Neuronal stem cell (in vitro differentiated cells): ENCODE measurements around the gene STK32C.
A peak's percentile ranks its signal among the peaks of the same experiment; 100 is the strongest.

Experiments
- DNase-seq: peaks from one replicate; pipeline ENCODE4 v3.0.0-alpha.2; 2013; ENCODE audit warnings: low spot score
- H2AFZ ChIP-seq: one replicate; pipeline ENCODE4 v1.6.1; 2013; ENCODE audit warnings: mild to moderate bottlenecking, low read length, inconsistent platforms
- H2AK5ac ChIP-seq: 2 replicates; pipeline ENCODE4 v1.6.1; 2013; ENCODE audit warnings: low read depth, mild to moderate bottlenecking, inconsistent platforms, low read length, moderate library complexity, mixed read lengths
- H2BK120ac ChIP-seq: 2 replicates; pipeline ENCODE4 v1.6.1; 2013; ENCODE audit warnings: low read depth, mild to moderate bottlenecking, inconsistent platforms, low read length, moderate library complexity, mixed read lengths
- H2BK12ac ChIP-seq: one replicate; pipeline ENCODE4 v1.6.1; 2013; ENCODE audit warnings: low read length, inconsistent platforms
- H2BK15ac ChIP-seq: 2 replicates; pipeline ENCODE4 v1.6.1; 2013; ENCODE audit warnings: mild to moderate bottlenecking, low read length, inconsistent platforms, mixed read lengths
- H2BK5ac ChIP-seq: one replicate; pipeline ENCODE4 v1.6.1; 2013; ENCODE audit warnings: inconsistent platforms, mild to moderate bottlenecking, low read length, moderate library complexity
- H3K14ac ChIP-seq: one replicate; pipeline ENCODE4 v1.6.1; 2013; ENCODE audit warnings: low read length, inconsistent platforms
- H3K18ac ChIP-seq: 2 replicates; pipeline ENCODE4 v1.6.1; 2013; ENCODE audit warnings: low read length, inconsistent platforms
- H3K23ac ChIP-seq: 2 replicates; pipeline ENCODE4 v1.6.1; 2013; ENCODE audit warnings: low read depth, mild to moderate bottlenecking, mixed read lengths, low read length, inconsistent platforms; ENCODE audit not compliant: poor library complexity
- H3K27ac ChIP-seq: replicated peaks from 3 replicates; pipeline ENCODE4 v1.5.1; 2013; ENCODE audit warnings: low read length, inconsistent platforms
- H3K27me3 ChIP-seq, 3 experiments: 2 replicates each; pipeline ENCODE4 v1.6.1; 2013; ENCODE audit warnings: low read length in 3 of 3, mild to moderate bottlenecking in 2 of 3, inconsistent platforms in 1 of 3, low read depth in 1 of 3, mixed read lengths in 1 of 3, moderate library complexity in 1 of 3; ENCODE audit not compliant: control insufficient read depth in 3 of 3, insufficient read depth in 3 of 3
- H3K36me3 ChIP-seq, 2 donors: replicated peaks in 1 of 2; 2 replicates each; pipeline ENCODE4 v1.6.1; 2013; ENCODE audit warnings: low read length in 2 of 2; ENCODE audit not compliant: control insufficient read depth in 2 of 2, insufficient read depth in 2 of 2
- H3K4ac ChIP-seq: 2 replicates; pipeline ENCODE4 v1.6.1; 2013; ENCODE audit warnings: inconsistent platforms, mild to moderate bottlenecking, low read length, moderate library complexity
- H3K4me1 ChIP-seq, 2 donors: 1 replicate in 1 of 2; 2 replicates in 1 of 2; pipeline ENCODE4 v1.6.1; 2013; ENCODE audit warnings: low read length in 2 of 2, low read depth in 1 of 2; ENCODE audit not compliant: control insufficient read depth in 2 of 2, insufficient read depth in 1 of 2
- H3K4me2 ChIP-seq: one replicate; pipeline ENCODE4 v1.6.1; 2013; ENCODE audit warnings: mild to moderate bottlenecking, low read length, inconsistent platforms; ENCODE audit not compliant: insufficient read depth, poor library complexity, severe bottlenecking
- H3K4me3 ChIP-seq, 2 donors: 2 replicates each; pipeline ENCODE4 v1.5.1; 2013; ENCODE audit warnings: low read length in 2 of 2, mild to moderate bottlenecking in 2 of 2, inconsistent platforms in 1 of 2, moderate library complexity in 1 of 2
- H3K79me1 ChIP-seq: one replicate; pipeline ENCODE4 v1.6.1; 2013; ENCODE audit warnings: low read depth, mild to moderate bottlenecking, inconsistent platforms, low read length, moderate library complexity
- H3K9ac ChIP-seq: one replicate; pipeline ENCODE4 v1.6.1; 2013; ENCODE audit warnings: mild to moderate bottlenecking, low read depth, low read length, inconsistent platforms; ENCODE audit not compliant: poor library complexity
- H3K9me3 ChIP-seq, 2 donors: replicated peaks in 1 of 2; 2 replicates each; pipeline versions ENCODE3 to v1.6.1; 2013; ENCODE audit warnings: low read length in 2 of 2, mild to moderate bottlenecking in 2 of 2, inconsistent platforms in 1 of 2, low read depth in 1 of 2, mixed read lengths in 1 of 2, moderate library complexity in 1 of 2; ENCODE audit not compliant: control insufficient read depth in 2 of 2, insufficient read depth in 1 of 2
- H4K8ac ChIP-seq: one replicate; pipeline ENCODE4 v1.6.1; 2013; ENCODE audit warnings: low read depth, mild to moderate bottlenecking, inconsistent platforms, low read length, moderate library complexity
- H4K91ac ChIP-seq: one replicate; pipeline ENCODE4 v1.6.1; 2013; ENCODE audit warnings: low read length, low read depth, mild to moderate bottlenecking, inconsistent platforms; ENCODE audit not compliant: poor library complexity
- WGBS, 2 donors: extraction: QIAGEN DNeasy Blood & Tissue Kit; methylation state at CpG; one replicate each; pipeline ENCODE4 v1.1.7; 2013; ENCODE audit warnings: missing lambda C conversion rate in 2 of 2, mixed read lengths in 1 of 2; ENCODE audit not compliant: insufficient read length in 2 of 2, insufficient replicate concordance in 1 of 2; ENCODE audit errors: extremely low coverage in 2 of 2; 5-methylcytosine and 5-hydroxymethylcytosine counted together

The STK32C gene

DNA sequence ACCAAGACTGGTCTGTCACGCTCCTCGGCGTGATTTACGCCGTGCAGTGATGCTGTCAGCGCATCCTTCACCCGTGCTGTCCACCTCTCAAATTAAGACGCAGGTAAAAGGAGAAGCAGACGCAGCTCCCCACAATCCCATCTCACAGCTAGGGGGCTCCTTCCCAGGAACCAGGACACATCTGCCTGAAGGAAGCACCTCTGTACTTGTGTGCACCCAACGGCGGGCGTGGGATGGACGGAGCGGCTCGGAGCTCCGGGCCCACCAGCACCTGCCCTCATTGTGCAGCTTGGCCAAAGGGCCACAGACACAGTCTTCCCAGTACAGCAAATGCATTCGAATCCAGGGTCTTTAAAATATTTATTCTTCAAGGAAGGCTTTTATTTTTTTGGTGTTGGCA, 55.3 kb downstream of the STK32C start:
- Histone ChIP-seq H2BK5ac (no peak overlapping the region), H3K18ac (no peak overlapping the region), H3K14ac (peak overlapping the region; percentile 56), H3K27me3 (peaks cover 0 to 7% (median 0%) of the 10 kb centered on the region in 3 experiments), H3K27ac (no peak overlapping the region), H3K79me1 (no peaks in the 10 kb centered on the region), H3K36me3 (no peaks in the 10 kb centered on the region), H3K4me3 (no peak overlapping the region), H3K9me3 (no peaks in the 10 kb centered on the region), H2BK12ac (no peak overlapping the region), H4K91ac (peak overlapping the region; percentile 64), H2AFZ (no peak overlapping the region), H3K4ac (peak overlapping the region; percentile 23), H2BK120ac (no peak overlapping the region), H2AK5ac (peak overlapping the region; percentile 6), H3K23ac (no peak overlapping the region), H4K8ac (no peak overlapping the region), H2BK15ac (no peak overlapping the region), H3K4me2 (no peak overlapping the region), H3K4me1 (peaks cover 0 to 9% of the 10 kb centered on the region in 2 donors), H3K9ac (peak overlapping the region; percentile 70)
- no peak for DNase-seq
- WGBS, 2 donors = no CpG with 5 or more reads among the region's 17 CpGs

DNA sequence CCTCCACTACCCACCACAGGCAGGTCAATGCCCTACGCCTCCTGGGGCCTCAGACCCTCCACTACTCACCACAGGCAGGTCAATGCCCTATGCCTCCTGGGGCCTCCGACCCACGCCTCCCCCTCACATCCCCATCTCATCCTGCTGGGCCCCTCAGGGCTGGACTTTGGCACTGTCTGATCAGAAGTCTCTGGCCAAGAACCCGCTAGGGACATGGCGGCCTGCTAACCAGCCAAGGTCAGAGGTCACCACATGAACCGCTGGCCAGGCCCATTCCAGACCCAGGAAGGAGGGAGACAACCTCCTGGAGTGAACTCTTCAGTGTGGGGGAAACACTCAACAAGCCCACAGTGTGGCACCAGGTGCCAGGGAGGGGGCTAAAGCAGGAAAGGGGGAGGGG, 55.8 kb downstream of the STK32C start:
- Histone ChIP-seq H3K36me3 (no peaks in the 10 kb centered on the region), H3K4ac (peak overlapping the region; percentile 23), H3K23ac (no peak overlapping the region), H3K9ac (peak overlapping the region; percentile 70), H3K14ac (peak overlapping the region; percentile 56), H4K8ac (no peak overlapping the region), H2BK12ac (no peak overlapping the region), H3K4me1 (peaks cover 0 to 6% of the 10 kb centered on the region in 2 donors), H3K27ac (no peak overlapping the region), H3K4me3 (no peak overlapping the region), H2BK120ac (no peak overlapping the region), H2BK15ac (peak overlapping the region; percentile 37), H2AK5ac (no peak overlapping the region), H3K9me3 (no peaks in the 10 kb centered on the region), H2AFZ (no peak overlapping the region), H2BK5ac (no peak overlapping the region), H3K79me1 (no peaks in the 10 kb centered on the region), H4K91ac (peak overlapping the region; percentile 64), H3K4me2 (no peak overlapping the region), H3K18ac (no peak overlapping the region), H3K27me3 (peaks cover 0 to 7% (median 0%) of the 10 kb centered on the region in 3 experiments)
- no CpG with 5 or more reads among the region's 6 CpGs for WGBS, 2 donors
- no peak for DNase-seq

- no peak overlapping the region for H3K14ac ChIP-seq
- no peak overlapping the region for H3K4me2 ChIP-seq
- no peaks in the 10 kb centered on the region for H3K36me3 ChIP-seq
- H2BK12ac ChIP-seq = peak overlapping the region; percentile 84
- H3K23ac ChIP-seq = peak overlapping the region; percentile 12
- H3K4me3 ChIP-seq = no peak overlapping the region
- H3K27me3 ChIP-seq = peaks cover 0 to 7% (median 0%) of the 10 kb centered on the region in 3 experiments
- H3K18ac ChIP-seq = peak overlapping the region; percentile 71
- no peak overlapping the region for H4K8ac ChIP-seq
- no peaks in the 10 kb centered on the region for H3K9me3 ChIP-seq
- no peak overlapping the region for H3K27ac ChIP-seq
- no CpG with 5 or more reads among the region's 30 CpGs for WGBS, 2 donors
- no peak overlapping the region for H4K91ac ChIP-seq
- no peak overlapping the region for H2BK120ac ChIP-seq
- no peak overlapping the region for H2BK5ac ChIP-seq
- H2AK5ac ChIP-seq = peak overlapping the region; percentile 63
- H2AFZ ChIP-seq = no peak overlapping the region
- H3K4ac ChIP-seq = no peak overlapping the region
- DNase-seq = no peak
- peak overlapping the region; percentile 21 for H3K9ac ChIP-seq
- H3K4me1 ChIP-seq = peaks cover 0 to 10% of the 10 kb centered on the region in 2 donors
- peaks cover 4% of the 10 kb centered on the region for H3K79me1 ChIP-seq
- peak overlapping the region; percentile 58 for H2BK15ac ChIP-seq
Observed at GRCh38 chr10:132250481-132251475, 57.0 kb downstream of the STK32C start.

DNA sequence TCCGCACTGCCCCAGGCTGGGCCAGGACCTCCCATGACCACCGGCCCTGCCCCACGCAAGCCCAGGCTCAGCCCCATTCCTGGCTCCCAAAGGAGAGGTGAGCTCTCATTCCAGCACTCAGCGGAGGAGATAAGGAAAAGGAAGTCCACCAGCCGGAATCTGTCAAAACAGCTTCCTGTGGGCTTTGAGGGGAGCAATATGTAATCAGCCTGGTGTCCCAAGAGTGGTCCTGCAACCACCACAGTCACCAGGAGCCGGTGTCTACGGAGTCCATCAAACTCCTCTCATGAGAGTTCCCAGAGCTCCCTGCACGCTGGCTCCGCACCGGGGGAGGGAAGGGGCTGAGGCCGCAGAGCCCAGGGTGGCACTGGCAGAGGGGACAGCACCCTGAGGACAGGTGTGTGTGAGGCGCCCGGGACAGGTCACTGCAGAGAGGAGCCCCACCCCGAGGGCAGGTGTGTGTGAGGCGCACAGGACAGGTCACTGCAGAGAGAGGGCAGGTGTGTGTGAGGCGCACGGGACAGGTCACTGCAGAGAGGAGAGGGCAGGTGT, 57.9 kb downstream of the STK32C start:
- Histone ChIP-seq H3K9me3 (no peaks in the 10 kb centered on the region), H3K23ac (no peak overlapping the region), H2BK120ac (no peak overlapping the region), H4K91ac (no peak overlapping the region), H3K79me1 (peaks cover 4% of the 10 kb centered on the region), H3K27ac (no peak overlapping the region), H3K9ac (no peak overlapping the region), H3K36me3 (no peaks in the 10 kb centered on the region), H3K4ac (peak overlapping the region; percentile 59), H4K8ac (no peak overlapping the region), H2BK5ac (no peak overlapping the region), H2BK12ac (peak overlapping the region; percentile 96), H3K4me3 (no peak overlapping the region), H2AK5ac (peak overlapping the region; percentile 100), H3K27me3 (peaks cover 0 to 7% (median 0%) of the 10 kb centered on the region in 3 experiments), H3K14ac (no peak overlapping the region), H3K4me2 (no peak overlapping the region), H3K4me1 (peaks cover 0 to 15% of the 10 kb centered on the region in 2 donors), H3K18ac (peak overlapping the region; percentile 91), H2BK15ac (peak overlapping the region; percentile 92), H2AFZ (no peak overlapping the region)
- no CpG with 5 or more reads among the region's 17 CpGs for WGBS, 2 donors
- no peak for DNase-seq
